GM21737 (cell line): Measurements from ENCODE around the gene TBKBP1.

Source experiments
- ATAC-seq: cut with Tn5 transposase; IDR thresholded peaks from one replicate; pipeline ENCODE4 v1.9.1; 2021; ENCODE audit warnings: mild to moderate bottlenecking, moderate library complexity; ENCODE audit not compliant: unreplicated experiment

TBKBP1 gene

DNA sequence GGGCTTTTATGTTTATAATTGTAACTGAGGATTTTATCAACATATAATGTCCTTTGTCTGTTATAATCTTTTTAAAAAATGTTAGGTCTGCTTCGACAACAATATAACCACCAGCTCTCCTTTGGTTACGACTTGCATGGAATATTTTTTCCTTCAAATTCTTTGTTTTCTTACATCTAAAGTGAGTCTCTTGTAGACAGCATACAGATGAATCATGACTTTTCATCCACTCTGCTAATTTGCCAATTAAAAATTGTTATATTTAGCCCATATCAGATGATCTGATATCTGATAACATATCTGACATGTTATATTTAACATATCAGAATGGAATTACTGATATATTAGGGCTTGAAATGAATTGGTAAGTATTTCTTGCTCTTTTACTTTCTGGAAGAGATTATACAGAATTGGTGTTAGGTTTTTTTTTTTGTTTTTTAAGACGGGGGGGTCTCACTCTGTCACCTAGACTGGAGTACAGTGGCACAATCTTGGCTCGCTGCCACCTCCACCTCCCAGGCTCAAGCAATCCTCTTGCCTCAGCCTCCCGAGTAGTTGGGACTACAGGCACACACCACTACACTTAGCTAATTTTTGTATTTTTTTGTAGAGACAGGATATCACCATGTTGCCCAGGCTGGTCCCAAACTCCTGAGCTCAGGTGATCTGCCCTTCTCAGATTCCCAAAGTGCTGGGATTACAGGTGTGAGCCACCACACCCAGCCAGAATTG, 66.6 kb downstream of the TBKBP1 start:
- ATAC-seq: no peak
